BE2C (cell line): ENCODE results near the gene PDE6D.

Experiments used
- DNase-seq: peaks from one replicate; pipeline ENCODE4 v3.0.0-alpha.2; 2020
- H3K27me3 ChIP-seq: fragments of 250-450 bp; sonication (Bioruptor Pico); 2 replicates; pipeline ENCODE4 v1.5.1; 2020; ENCODE audit warnings: mild to moderate bottlenecking
- H3K36me3 ChIP-seq: fragments of 250-450 bp; sonication (Bioruptor Pico); 2 replicates; pipeline ENCODE4 v1.5.1; 2020; ENCODE audit warnings: mild to moderate bottlenecking
- H3K4me1 ChIP-seq: fragments of 250-450 bp; sonication (Bioruptor Pico); 2 replicates; pipeline ENCODE4 v1.5.1; 2020
- H3K4me3 ChIP-seq: 2 replicates; pipeline ENCODE4 v1.5.1; 2011; ENCODE audit warnings: low read depth, low read length
- H3K9me3 ChIP-seq: fragments of 250-450 bp; sonication (Bioruptor Pico); 2 replicates; pipeline ENCODE4 v1.5.1; 2020
- CTCF ChIP-seq: IDR thresholded peaks from 2 replicates; pipeline ENCODE4 v1.5.1; 2012; ENCODE audit warnings: mild to moderate bottlenecking, low read depth, low read length

The PDE6D gene

GRCh38 chr2:231810905-231811304, 29.8 kb upstream of the PDE6D start:
- TF ChIP-seq CTCF = no peak
- no peak for DNase-seq
- no peaks in the 10 kb centered on the region for H3K27me3 ChIP-seq
- no peak overlapping the region for H3K4me3 ChIP-seq
- no peaks in the 10 kb centered on the region for H3K4me1 ChIP-seq
- H3K9me3 ChIP-seq = no peaks in the 10 kb centered on the region
- H3K36me3 ChIP-seq = peaks cover 35% of the 10 kb centered on the region

- Histone ChIP-seq H3K27me3 (no peaks in the 10 kb centered on the region), H3K9me3 (no peaks in the 10 kb centered on the region), H3K4me3 (no peak overlapping the region), H3K36me3 (peaks cover 52% of the 10 kb centered on the region), H3K4me1 (no peaks in the 10 kb centered on the region)
- DNase-seq = no peak
- no peak for TF ChIP-seq CTCF
Measured at GRCh38 chr2:231807020-231807419, 25.9 kb upstream of the PDE6D start.

GRCh38 chr2:231803501-231804138, 22.5 kb upstream of the PDE6D start:
- Histone ChIP-seq H3K9me3 (no peaks in the 10 kb centered on the region), H3K4me3 (no peak overlapping the region), H3K27me3 (no peaks in the 10 kb centered on the region), H3K4me1 (no peaks in the 10 kb centered on the region), H3K36me3 (peaks cover 69% of the 10 kb centered on the region)
- DNase-seq = no peak
- TF ChIP-seq CTCF = no peak

- Histone ChIP-seq H3K4me3 (no peak overlapping the region), H3K4me1 (peaks cover 12% of the 10 kb centered on the region), H3K36me3 (peaks cover 60% of the 10 kb centered on the region), H3K9me3 (no peaks in the 10 kb centered on the region), H3K27me3 (no peaks in the 10 kb centered on the region)
- peak; percentile 87 for TF ChIP-seq CTCF
- peak; percentile 71 for DNase-seq
Measured at GRCh38 chr2:231800493-231801091, 19.5 kb upstream of the PDE6D start.

GRCh38 chr2:231795525-231796327, 14.6 kb upstream of the PDE6D start:
- DNase-seq = peak; percentile 85
- peak overlapping the region; percentile 29 for H3K4me3 ChIP-seq
- peaks cover 34% of the 10 kb centered on the region for H3K4me1 ChIP-seq
- no peaks in the 10 kb centered on the region for H3K27me3 ChIP-seq
- peaks cover 62% of the 10 kb centered on the region for H3K36me3 ChIP-seq
- peak; percentile 81 for TF ChIP-seq CTCF
- no peaks in the 10 kb centered on the region for H3K9me3 ChIP-seq

- no peak for DNase-seq
- peaks cover 60% of the 10 kb centered on the region for H3K36me3 ChIP-seq
- H3K4me1 ChIP-seq = peaks cover 34% of the 10 kb centered on the region
- TF ChIP-seq CTCF = no peak
- no peak overlapping the region for H3K4me3 ChIP-seq
- H3K9me3 ChIP-seq = no peaks in the 10 kb centered on the region
- no peaks in the 10 kb centered on the region for H3K27me3 ChIP-seq
Measured at GRCh38 chr2:231794383-231794782, 13.3 kb upstream of the PDE6D start.
